ENCODE results near the gene SPINT2.

The SPINT2 gene

DNA sequence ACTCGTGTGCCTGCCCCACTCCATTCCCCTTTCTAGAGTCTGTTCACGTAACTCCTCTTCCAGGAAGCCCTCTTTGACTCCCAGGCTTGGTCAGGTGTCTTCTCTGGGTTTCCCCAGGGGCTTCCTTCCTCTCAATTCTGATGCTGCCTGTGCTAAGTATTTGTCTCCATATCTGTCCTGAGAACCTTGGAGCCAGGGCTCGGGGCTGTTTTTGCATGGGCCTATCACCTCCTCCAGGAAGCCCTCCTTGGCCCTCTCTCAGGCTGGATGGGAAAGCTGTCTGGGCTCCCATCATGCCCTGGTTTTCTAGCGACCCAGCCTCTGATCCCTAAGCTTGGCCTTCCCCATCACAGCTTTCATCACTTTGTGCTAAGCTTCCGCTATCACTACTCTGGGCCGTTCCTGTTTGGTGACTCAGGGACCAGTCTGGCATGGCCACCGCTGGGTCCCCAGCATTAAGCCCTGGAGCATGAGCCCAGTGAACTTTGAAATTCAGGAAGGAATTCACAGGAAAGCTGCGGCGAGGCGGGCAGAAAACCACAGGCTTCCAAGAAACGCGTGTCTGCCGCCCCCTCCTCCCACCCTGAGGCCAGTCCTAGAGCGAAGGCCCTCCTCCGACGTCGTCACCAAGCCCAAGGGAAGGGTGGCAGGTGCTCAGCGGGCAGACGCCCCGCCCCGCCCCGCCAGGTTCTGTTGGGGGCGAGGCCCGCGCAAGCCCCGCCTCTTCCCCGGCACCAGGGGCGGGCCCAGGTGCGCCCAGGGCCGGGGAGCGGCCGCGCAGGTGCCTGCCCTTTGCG, 486 bp upstream of the SPINT2 start:
- TF ChIP-seq, protein P1, sequence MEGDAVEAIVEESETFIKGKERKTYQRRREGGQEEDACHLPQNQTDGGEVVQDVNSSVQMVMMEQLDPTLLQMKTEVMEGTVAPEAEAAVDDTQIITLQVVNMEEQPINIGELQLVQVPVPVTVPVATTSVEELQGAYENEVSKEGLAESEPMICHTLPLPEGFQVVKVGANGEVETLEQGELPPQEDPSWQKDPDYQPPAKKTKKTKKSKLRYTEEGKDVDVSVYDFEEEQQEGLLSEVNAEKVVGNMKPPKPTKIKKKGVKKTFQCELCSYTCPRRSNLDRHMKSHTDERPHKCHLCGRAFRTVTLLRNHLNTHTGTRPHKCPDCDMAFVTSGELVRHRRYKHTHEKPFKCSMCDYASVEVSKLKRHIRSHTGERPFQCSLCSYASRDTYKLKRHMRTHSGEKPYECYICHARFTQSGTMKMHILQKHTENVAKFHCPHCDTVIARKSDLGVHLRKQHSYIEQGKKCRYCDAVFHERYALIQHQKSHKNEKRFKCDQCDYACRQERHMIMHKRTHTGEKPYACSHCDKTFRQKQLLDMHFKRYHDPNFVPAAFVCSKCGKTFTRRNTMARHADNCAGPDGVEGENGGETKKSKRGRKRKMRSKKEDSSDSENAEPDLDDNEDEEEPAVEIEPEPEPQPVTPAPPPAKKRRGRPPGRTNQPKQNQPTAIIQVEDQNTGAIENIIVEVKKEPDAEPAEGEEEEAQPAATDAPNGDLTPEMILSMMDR (IDR thresholded peaks at IDR 0.05; ENCODE audit: insufficient read depth, missing control alignments) = no peak
- DNase-seq (ENCODE audit: insufficient read length, low spot score) = no peak
- no peak for FAIRE-seq

GRCh38 chr19:38265213-38265861, 964 bp downstream of the SPINT2 start:
- FAIRE-seq (no peak), DNase-seq (ENCODE audit: insufficient read length, low spot score) (no peak)
- TF ChIP-seq, protein P1 (IDR thresholded peaks at IDR 0.05; ENCODE audit: insufficient read depth, missing control alignments) = no peak

- FAIRE-seq (no peak), DNase-seq (ENCODE audit: insufficient read length, low spot score) (no peak)
These were observed 1.6 kb downstream of the SPINT2 start for GRCh38 chr19:38265921-38266429.

DNA sequence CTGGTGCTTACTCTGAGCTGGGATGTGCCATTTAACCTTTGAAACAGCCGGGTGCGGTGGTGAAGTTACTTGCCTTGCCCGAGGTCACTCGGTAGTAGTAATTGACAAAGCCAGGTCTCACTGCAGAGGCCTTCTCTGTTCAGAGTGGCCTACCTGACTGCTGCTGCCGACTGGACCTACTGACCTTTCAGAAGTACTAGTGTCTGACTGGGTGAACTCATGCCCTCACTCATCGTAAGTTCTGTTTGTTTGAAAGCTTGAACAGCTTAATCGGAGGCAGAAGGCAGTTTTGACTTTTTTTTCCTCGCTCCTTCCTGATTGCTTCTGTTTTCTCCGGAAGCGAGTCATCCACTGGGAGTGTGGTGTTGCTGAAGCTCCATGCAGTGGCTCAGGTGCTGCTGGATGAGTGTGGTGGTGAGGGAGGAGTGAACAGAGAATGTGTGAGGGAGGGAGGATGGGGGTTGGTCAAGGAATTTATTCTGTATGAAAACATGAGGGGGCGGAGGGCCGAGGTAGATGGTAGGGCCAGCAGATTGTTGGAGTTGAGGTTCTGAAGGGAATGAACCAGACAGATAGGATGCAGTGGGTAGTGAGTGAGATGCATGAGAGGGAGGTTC, 2.7 kb downstream of the SPINT2 start:
- DNase-seq (ENCODE audit: insufficient read length, low spot score) = no peak
- FAIRE-seq = no peak
- TF ChIP-seq, protein P1 (IDR thresholded peaks at IDR 0.05; ENCODE audit: insufficient read depth, missing control alignments) = no peak

More at GRCh38 chr19:38265921-38266429, 1.6 kb downstream of the SPINT2 start:
- TF ChIP-seq, protein P1 (IDR thresholded peaks at IDR 0.05; ENCODE audit: insufficient read depth, missing control alignments) = no peak

DNA sequence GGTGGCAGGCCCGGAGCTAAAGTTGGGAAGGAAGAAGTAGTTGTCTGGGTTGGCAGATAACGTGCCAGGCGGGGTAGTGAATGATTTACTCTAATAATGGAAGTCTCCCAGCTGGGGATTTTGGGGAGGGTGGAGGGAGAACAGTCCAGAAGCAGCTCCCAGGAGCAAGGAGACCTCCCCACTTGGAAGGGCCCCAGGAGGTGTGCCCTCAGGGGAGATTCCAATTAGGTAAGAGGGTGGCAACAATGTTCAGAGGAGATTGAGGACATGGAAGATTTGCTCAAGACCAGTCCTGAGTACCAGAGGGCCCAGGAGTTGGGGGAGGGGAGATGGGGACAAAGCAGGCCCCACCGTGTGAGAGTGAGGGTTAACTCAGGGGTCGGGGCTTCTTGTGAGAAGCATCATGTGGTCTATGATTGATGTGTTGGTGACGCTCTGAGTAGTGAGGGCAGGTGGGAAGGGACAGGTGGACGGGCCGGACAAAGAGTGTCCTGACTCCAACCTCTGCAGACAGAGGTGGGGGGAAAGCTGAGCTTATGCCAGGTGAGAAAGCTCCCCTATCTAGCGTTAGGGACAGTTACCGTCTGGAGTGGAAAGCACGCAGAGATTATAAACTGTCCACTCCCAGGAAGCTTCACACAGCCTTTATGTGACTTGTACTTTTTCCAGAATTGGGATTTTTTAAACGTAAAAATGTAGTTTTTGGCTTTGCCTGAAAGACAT, 3.5 kb downstream of the SPINT2 start:
- TF ChIP-seq, protein P1 (IDR thresholded peaks at IDR 0.05; ENCODE audit: insufficient read depth, missing control alignments) = no peak
- DNase-seq (ENCODE audit: insufficient read length, low spot score) (no peak), FAIRE-seq (no peak)

DNA sequence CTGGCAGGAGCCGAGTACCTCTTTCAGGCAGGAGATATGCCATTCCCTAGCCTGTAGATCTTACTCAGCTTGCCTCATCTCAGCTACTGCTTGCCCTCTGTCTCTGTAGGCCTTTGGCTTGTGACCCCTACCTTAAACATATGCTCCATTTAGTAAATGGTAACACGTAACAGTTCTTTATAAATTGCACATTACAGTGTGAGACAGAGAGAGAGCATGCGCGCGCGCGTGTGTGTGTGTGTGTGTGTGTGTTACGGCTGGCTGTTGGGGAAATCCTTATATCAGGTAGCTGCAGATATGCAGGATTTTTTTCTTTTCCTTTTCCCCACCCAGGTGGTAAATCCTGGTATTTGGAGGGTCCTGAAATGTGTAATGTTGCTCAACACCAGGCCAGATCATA, 4.2 kb downstream of the SPINT2 start:
- DNase-seq (ENCODE audit: insufficient read length, low spot score) (no peak), FAIRE-seq (no peak)
- TF ChIP-seq, protein P1 (IDR thresholded peaks at IDR 0.05; ENCODE audit: insufficient read depth, missing control alignments) = no peak

Data from D721Med (cell line).